HUDEP-2 (cell line): ENCODE results near the gene RPS6KA3.
A peak's percentile ranks its signal among the peaks of the same experiment; 100 is the strongest.

Experiments used
- DNase-seq, 76 experiments: peaks; one replicate each; lab custom pipeline; 2025; ENCODE audit not compliant: unreplicated experiment in 76 of 76; lab: John Stamatoyannopoulos, UW

Gene RPS6KA3

GRCh38 chrX:20266810-20267606 is at the start of gene RPS6KA3:
Gene RPS6KA3 (minus strand): TSS chrX:20266909. CDS start chrX:20266632, 277 bp downstream.
- DNase-seq = peak in 74 of 76 experiments; percentile 8 to 85 (median 71)

- no peak for DNase-seq
Observed at GRCh38 chrX:20315140-20315539, 48.4 kb upstream of the RPS6KA3 start.

GRCh38 chrX:20313899-20314298 is 47.2 kb upstream of the RPS6KA3 start:
- DNase-seq = no peak

- DNase-seq = no peak
Observed at GRCh38 chrX:20312018-20312417, 45.3 kb upstream of the RPS6KA3 start.

- no peak for DNase-seq
Observed at GRCh38 chrX:20311505-20311904, 44.8 kb upstream of the RPS6KA3 start.

GRCh38 chrX:20309806-20310205 is 43.1 kb upstream of the RPS6KA3 start:
- DNase-seq = no peak

GRCh38 chrX:20306668-20307067 is 40.0 kb upstream of the RPS6KA3 start:
- DNase-seq = no peak

GRCh38 chrX:20300822-20301221 is 34.1 kb upstream of the RPS6KA3 start:
- DNase-seq = no peak

GRCh38 chrX:20294957-20295356 is 28.2 kb upstream of the RPS6KA3 start:
- no peak for DNase-seq

- DNase-seq = no peak
Observed at GRCh38 chrX:20294284-20294683, 27.6 kb upstream of the RPS6KA3 start.

- DNase-seq = no peak
Observed at GRCh38 chrX:20285511-20285910, 18.8 kb upstream of the RPS6KA3 start.

- no peak for DNase-seq
Observed at GRCh38 chrX:20284992-20285391, 18.3 kb upstream of the RPS6KA3 start.

GRCh38 chrX:20284444-20284843 is 17.7 kb upstream of the RPS6KA3 start:
- no peak for DNase-seq

- DNase-seq = no peak
Observed at GRCh38 chrX:20280938-20281337, 14.2 kb upstream of the RPS6KA3 start.

GRCh38 chrX:20274121-20274520 is 7.4 kb upstream of the RPS6KA3 start:
- no peak for DNase-seq

- DNase-seq = no peak
Observed at GRCh38 chrX:20271730-20272129, 5.0 kb upstream of the RPS6KA3 start.

- DNase-seq = no peak
Observed at GRCh38 chrX:20271186-20271585, 4.5 kb upstream of the RPS6KA3 start.

GRCh38 chrX:20270562-20270890 is 3.8 kb upstream of the RPS6KA3 start:
- no peak for DNase-seq

GRCh38 chrX:20269848-20270561 is 3.3 kb upstream of the RPS6KA3 start:
- no peak for DNase-seq

GRCh38 chrX:20267931-20268701 is 1.4 kb upstream of the RPS6KA3 start:
- peak in 2 of 76 experiments; percentile 1 for DNase-seq

GRCh38 chrX:20267607-20267930 is 860 bp upstream of the RPS6KA3 start:
- DNase-seq = no peak
